ENCODE results near the gene F13A1.

GRCh38 chr6:6368684-6369052 is 48.2 kb upstream of the F13A1 start:
- TF ChIP-seq RARB (CRISPR knock-in tag; IDR thresholded peaks at IDR 0.05) (no peak), CSDC2 (CRISPR knock-in tag; IDR thresholded peaks at IDR 0.05) (no peak), ZNF565 (CRISPR knock-in tag; conservative IDR thresholded peaks at IDR 0.05; ENCODE audit: low read depth) (no peak), PATZ1 (CRISPR knock-in tag; IDR thresholded peaks at IDR 0.05; ENCODE audit: borderline replicate concordance) (no peak), ZFP30 (CRISPR knock-in tag; IDR thresholded peaks at IDR 0.05) (no peak), ISL1 (CRISPR knock-in tag; IDR thresholded peaks at IDR 0.05) (no peak), ZC3H10 (CRISPR knock-in tag; IDR thresholded peaks at IDR 0.05) (no peak), ARNTL (CRISPR knock-in tag; IDR thresholded peaks at IDR 0.05; ENCODE audit: borderline replicate concordance, low read depth) (no peak), TOX (CRISPR knock-in tag; IDR thresholded peaks at IDR 0.05; ENCODE audit: borderline replicate concordance) (no peak), ZFP3 (CRISPR knock-in tag; IDR thresholded peaks at IDR 0.05) (no peak), ZNF8 (CRISPR knock-in tag; IDR thresholded peaks at IDR 0.05) (no peak)
- TF ChIP-seq, protein P1, sequence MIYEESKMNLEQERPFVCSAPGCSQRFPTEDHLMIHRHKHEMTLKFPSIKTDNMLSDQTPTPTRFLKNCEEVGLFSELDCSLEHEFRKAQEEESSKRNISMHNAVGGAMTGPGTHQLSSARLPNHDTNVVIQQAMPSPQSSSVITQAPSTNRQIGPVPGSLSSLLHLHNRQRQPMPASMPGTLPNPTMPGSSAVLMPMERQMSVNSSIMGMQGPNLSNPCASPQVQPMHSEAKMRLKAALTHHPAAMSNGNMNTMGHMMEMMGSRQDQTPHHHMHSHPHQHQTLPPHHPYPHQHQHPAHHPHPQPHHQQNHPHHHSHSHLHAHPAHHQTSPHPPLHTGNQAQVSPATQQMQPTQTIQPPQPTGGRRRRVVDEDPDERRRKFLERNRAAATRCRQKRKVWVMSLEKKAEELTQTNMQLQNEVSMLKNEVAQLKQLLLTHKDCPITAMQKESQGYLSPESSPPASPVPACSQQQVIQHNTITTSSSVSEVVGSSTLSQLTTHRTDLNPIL (CRISPR knock-in tag; IDR thresholded peaks at IDR 0.05; ENCODE audit: low read depth): no peak
- TF ChIP-seq, protein P2, sequence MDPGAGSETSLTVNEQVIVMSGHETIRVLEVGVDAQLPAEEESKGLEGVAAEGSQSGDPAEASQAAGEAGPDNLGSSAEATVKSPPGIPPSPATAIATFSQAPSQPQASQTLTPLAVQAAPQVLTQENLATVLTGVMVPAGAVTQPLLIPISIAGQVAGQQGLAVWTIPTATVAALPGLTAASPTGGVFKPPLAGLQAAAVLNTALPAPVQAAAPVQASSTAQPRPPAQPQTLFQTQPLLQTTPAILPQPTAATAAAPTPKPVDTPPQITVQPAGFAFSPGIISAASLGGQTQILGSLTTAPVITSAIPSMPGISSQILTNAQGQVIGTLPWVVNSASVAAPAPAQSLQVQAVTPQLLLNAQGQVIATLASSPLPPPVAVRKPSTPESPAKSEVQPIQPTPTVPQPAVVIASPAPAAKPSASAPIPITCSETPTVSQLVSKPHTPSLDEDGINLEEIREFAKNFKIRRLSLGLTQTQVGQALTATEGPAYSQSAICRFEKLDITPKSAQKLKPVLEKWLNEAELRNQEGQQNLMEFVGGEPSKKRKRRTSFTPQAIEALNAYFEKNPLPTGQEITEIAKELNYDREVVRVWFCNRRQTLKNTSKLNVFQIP (CRISPR knock-in tag; IDR thresholded peaks at IDR 0.05; ENCODE audit: borderline replicate concordance, low read depth): no peak

Data from SK-N-SH treated with all-trans-retinoic acid at 6 μM for 48 hours (cell line).